A673 (cell line): ENCODE results near the gene SYTL1. TPM values are rescaled to one million over a fixed set of nuclear protein-coding genes. Genes with fewer than 3 reads are reported as not detected.

ENCODE experiments used
- BruUV-seq: library from RNA; stranded (reverse); fragments of 400-500 nt; replicated peaks from 2 replicates; lab custom pipeline; 2021; lab: Mats Ljungman, UMichigan
- CTCF ChIA-PET: fragments of 300-600 bp; sonication (Branson Sonifier 250); formaldehyde crosslinking; loops from one replicate; lab custom pipeline; 2022; ENCODE audit warnings: antibody characterized with exemption; lab: Charles Lee
- POLR2A ChIA-PET: fragments of 300-600 bp; sonication (Branson Sonifier 250); formaldehyde crosslinking; loops from one replicate; lab custom pipeline; 2022; ENCODE audit warnings: antibody characterized with exemption; ENCODE audit not compliant: low non-redundant PET; lab: Charles Lee
- DNase-seq: peaks from one replicate; pipeline ENCODE4 v3.0.0-alpha.2; 2015; ENCODE audit warnings: low spot score
- H3K27ac ChIP-seq: fragments of 200-600 bp; sonication (generic); 2 replicates; pipeline ENCODE4 v1.5.1; 2016; ENCODE audit warnings: mixed run types, low read depth, mild to moderate bottlenecking, mixed read lengths, antibody characterized with exemption, low read length; ENCODE audit not compliant: poor library complexity, severe bottlenecking
- H3K27me3 ChIP-seq: fragments of 200-600 bp; sonication (generic); replicated peaks from 2 replicates; pipeline ENCODE4 v1.6.1; 2017; ENCODE audit warnings: mixed run types, low read depth, mild to moderate bottlenecking, mixed read lengths, antibody characterized with exemption, low read length; ENCODE audit not compliant: insufficient read depth, poor library complexity
- H3K36me3 ChIP-seq: fragments of 200-600 bp; sonication (generic); 2 replicates; pipeline ENCODE4 v1.6.1; 2016; ENCODE audit warnings: mixed run types, mild to moderate bottlenecking, mixed read lengths, antibody characterized with exemption, low read length; ENCODE audit not compliant: insufficient read depth, poor library complexity, severe bottlenecking
- H3K4me1 ChIP-seq: fragments of 200-600 bp; sonication (generic); 2 replicates; pipeline ENCODE4 v1.6.1; 2017; ENCODE audit warnings: mixed run types, mild to moderate bottlenecking, mixed read lengths, antibody characterized with exemption, low read length; ENCODE audit not compliant: insufficient read depth, poor library complexity, severe bottlenecking
- H3K4me3 ChIP-seq: fragments of 200-600 bp; sonication (generic); 2 replicates; pipeline ENCODE4 v1.5.1; 2016; ENCODE audit warnings: low read depth, mixed run types, mild to moderate bottlenecking, mixed read lengths, low read length; ENCODE audit not compliant: poor library complexity, severe bottlenecking
- H3K9me3 ChIP-seq: fragments of 200-600 bp; sonication (generic); 2 replicates; pipeline ENCODE4 v1.6.1; 2016; ENCODE audit warnings: mixed run types, low read depth, mild to moderate bottlenecking, mixed read lengths, antibody characterized with exemption, low read length; ENCODE audit not compliant: poor library complexity, severe bottlenecking
- EZH2 ChIP-seq: fragments of 200-600 bp; sonication (generic); IDR thresholded peaks from 2 replicates; pipeline ENCODE4 v1.6.1; 2017; ENCODE audit warnings: borderline replicate concordance, low read depth, mild to moderate bottlenecking, mixed read lengths, antibody characterized with exemption, low read length; ENCODE audit not compliant: poor library complexity, severe bottlenecking
- intact Hi-C: fragments of 100-400 bp; cut with micrococcal nuclease; formaldehyde crosslinking; loops from one replicate; pipeline ENCODE4 v1.10.0; 2022; ENCODE audit not compliant: unreplicated experiment
- total RNA-seq: library from RNA; stranded (reverse); gene quantifications from 2 replicates; pipeline ENCODE4 v1.2.3, GENCODE V29; 2021
- TF ChIP-seq, protein P1 (sequence below): fragments of 300-800, 200-600 bp; sonication (generic); conservative IDR thresholded peaks from 2 replicates; pipeline ENCODE4 v1.5.1; 2017; ENCODE audit warnings: low read depth, mild to moderate bottlenecking, antibody characterized with exemption, low read length, moderate library complexity, mixed read lengths

Gene SYTL1
- total RNA-seq, 1 experiment from 2014 or later: 2.1 TPM

DNA sequence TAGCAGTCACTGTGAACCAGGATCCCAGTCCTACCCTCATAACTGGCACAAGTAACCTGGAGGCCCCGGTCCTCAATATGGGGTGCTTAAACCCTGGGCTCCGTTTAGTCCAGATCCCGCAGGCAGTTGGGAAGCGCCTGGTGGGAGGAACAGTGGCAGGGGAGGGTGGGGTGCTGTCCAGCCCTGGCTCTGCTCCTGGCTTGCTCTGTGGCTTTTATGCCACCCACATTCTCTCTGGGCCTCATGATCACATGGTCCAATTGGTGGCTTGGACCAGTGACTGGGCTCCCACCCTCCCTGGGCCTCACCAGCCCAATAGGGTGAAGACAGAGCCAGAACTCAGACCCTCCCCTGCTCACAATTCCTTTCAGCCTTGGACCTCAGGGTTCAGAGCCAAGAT, 38.4 kb downstream of the SYTL1 start:
- no peak for TF ChIP-seq EZH2
- TF ChIP-seq, protein P1, sequence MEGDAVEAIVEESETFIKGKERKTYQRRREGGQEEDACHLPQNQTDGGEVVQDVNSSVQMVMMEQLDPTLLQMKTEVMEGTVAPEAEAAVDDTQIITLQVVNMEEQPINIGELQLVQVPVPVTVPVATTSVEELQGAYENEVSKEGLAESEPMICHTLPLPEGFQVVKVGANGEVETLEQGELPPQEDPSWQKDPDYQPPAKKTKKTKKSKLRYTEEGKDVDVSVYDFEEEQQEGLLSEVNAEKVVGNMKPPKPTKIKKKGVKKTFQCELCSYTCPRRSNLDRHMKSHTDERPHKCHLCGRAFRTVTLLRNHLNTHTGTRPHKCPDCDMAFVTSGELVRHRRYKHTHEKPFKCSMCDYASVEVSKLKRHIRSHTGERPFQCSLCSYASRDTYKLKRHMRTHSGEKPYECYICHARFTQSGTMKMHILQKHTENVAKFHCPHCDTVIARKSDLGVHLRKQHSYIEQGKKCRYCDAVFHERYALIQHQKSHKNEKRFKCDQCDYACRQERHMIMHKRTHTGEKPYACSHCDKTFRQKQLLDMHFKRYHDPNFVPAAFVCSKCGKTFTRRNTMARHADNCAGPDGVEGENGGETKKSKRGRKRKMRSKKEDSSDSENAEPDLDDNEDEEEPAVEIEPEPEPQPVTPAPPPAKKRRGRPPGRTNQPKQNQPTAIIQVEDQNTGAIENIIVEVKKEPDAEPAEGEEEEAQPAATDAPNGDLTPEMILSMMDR: no peak
- Histone ChIP-seq H3K4me1 (no peaks in the 10 kb centered on the region), H3K36me3 (no peaks in the 10 kb centered on the region), H3K27ac (no peak overlapping the region), H3K9me3 (no peaks in the 10 kb centered on the region), H3K4me3 (no peak overlapping the region), H3K27me3 (no peaks in the 10 kb centered on the region)
- ChIA-PET CTCF (no interaction called here), POLR2A (no interaction called here)
- intact Hi-C loops: no loop called here
- no TSS peak for BruUV-seq
- DNase-seq: no peak

DNA sequence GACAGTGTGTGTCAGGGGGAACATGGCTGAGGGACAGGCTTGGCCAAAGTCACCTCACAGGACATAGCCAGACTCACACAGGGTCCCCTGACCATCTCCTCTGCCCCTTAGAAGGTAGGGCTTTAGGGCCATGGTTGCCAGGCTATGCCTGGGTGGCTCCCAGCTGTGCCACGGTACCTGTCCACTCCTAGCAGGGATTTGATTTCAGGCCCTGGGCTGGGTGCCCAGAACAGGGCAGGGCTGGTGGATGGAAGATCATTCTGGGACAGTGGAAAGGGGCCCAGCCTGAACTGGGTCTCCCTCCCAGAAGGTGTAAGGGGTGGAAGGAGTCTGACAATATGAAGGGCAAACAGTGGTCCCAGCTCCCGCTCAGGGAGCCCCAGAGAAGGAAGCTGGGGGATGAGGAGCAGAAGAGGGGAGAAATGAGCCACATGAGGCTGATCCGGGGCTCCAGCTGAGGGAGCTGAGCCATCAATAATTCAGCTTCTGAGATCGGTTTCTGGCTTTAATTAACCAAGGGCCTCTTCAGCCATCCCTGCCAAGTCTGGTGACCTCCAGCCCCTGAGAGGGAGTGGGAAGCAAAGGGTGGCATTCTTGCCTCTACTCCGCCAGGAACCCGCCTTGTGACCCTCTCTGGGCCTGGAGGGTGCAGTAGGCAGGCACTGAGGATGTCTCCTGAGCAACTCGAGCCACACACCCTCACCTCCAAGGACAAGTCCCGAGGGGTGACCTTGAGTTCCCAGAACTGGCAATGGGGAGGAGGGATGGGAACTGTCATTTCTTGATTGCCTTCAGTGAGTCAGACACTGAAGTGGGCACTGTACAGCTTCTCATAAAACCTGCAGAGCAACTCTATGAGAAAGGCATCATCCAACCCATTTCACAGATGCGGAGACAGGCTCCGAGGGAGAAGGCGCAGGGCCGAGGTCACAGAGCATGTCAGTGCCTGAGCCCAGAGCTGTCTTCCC, 39.2 kb downstream of the SYTL1 start:
- Histone ChIP-seq H3K4me3 (no peak overlapping the region), H3K4me1 (no peaks in the 10 kb centered on the region), H3K36me3 (no peaks in the 10 kb centered on the region), H3K9me3 (no peaks in the 10 kb centered on the region), H3K27me3 (no peaks in the 10 kb centered on the region), H3K27ac (no peak overlapping the region)
- ChIA-PET POLR2A (no interaction called here), CTCF (no interaction called here)
- intact Hi-C loops: no loop called here
- BruUV-seq: no TSS peak
- TF ChIP-seq EZH2: no peak
- TF ChIP-seq, protein P1: no peak
- no peak for DNase-seq

DNA sequence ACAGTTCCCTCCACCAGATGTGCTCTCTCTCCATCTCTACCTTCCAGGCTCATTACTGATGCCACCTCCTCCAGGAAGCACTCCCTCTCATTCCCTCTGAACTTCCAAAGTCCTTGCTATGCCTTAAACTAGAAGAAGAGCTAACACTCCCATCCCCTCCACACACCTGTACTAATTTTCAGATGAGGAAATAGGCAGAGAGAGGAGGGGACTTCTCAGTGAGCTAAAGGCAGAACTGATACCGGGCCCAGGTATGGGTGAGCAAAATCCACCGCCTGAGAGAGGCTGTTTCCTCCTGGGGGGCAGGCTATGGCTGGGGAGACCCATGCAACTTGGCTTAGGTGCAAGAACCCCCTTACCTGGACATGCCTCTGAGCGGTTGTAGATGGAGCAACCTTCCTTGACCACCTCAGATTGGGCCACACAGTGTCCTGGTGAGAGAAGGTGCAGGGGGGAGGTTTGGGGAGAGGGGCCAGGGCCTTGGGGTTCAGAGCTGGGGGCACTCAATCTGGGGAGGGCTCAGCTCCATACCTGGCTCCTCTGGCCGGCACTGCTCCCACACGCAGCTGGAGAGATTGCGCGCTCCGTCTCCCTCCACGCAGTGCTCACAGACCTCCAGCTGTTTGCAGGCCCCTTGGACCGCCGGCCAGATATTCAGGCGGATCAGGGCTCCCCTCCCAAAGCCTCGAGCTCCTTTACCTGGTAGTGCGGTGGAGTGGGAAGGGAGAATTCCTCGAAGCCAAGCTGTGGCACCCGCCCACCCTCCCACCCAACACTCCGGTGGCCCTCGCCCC, 40.3 kb downstream of the SYTL1 start:
- POLR2A ChIA-PET: no interaction called here
- Histone ChIP-seq H3K36me3 (no peaks in the 10 kb centered on the region), H3K27me3 (no peaks in the 10 kb centered on the region), H3K4me3 (no peak overlapping the region), H3K9me3 (no peaks in the 10 kb centered on the region), H3K4me1 (no peaks in the 10 kb centered on the region), H3K27ac (no peak overlapping the region)
- intact Hi-C loops: no loop called here
- CTCF ChIA-PET: no interaction called here
- no peak for DNase-seq
- TF ChIP-seq EZH2: no peak
- TF ChIP-seq, protein P1: no peak
- BruUV-seq: no TSS peak
